Measurements from ENCODE around the gene PRKAR2B. TPM values are rescaled to one million over a fixed set of nuclear protein-coding genes. Genes with fewer than 3 reads are reported as not detected.

The PRKAR2B gene
- total and polyA plus RNA-seq, 7 donors: 1.3 to 3.5 (median 1.7) TPM

- Histone ChIP-seq H3K9me3 (no peaks in the 10 kb centered on the region), H3K27ac (no peak overlapping the region), H3K4me1 (peaks cover 29% of the 10 kb centered on the region), H3K4me3 (no peak overlapping the region), H3K36me3 (ENCODE audit: insufficient read depth in 1 of 2, low read depth in 1 of 2) (peaks cover 5 to 59% of the 10 kb centered on the region in 2 donors), H3K27me3 (ENCODE audit: insufficient read depth in 3 of 3, low read length in 2 of 3) (no peaks in the 10 kb centered on the region)
- ATAC-seq: no peak
- WGBS, 3 donors: 81 to 93% (median 89%) methylated on average over 6 of the region's 6 CpGs
- no peak for TF ChIP-seq CTCF (IDR thresholded peaks at IDR 0.05)
- DNase-seq: no peak
- intact Hi-C loops (cut with DNase I): loop anchor here in 1 of 2 donors (10.0 kb wide), 2 partner anchors 299 to 519 kb away; no protein-coding TSS in a partner anchor
Measured at GRCh38 chr7:107206136-107206535, 161.6 kb downstream of the PRKAR2B start.

DNA sequence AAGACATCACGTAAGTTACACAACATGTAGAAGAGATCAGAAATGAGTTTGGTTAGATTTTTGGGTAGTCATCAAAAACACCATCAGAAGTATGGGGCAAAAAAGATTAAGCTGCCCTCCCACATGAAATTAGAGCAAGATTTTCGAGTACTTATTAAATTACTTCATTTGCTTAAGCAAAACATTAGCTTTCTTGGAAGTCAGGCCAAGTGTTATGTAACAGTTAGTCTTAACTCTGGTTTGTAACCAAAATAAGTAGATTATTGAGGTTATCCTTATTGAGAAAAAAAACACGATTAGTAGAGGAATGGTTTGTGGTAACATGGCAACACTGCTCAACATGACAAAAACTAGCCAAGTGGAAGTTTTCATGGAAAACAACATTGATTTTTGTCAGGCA is 162.2 kb downstream of the PRKAR2B start:
- intact Hi-C loops (cut with DNase I): loop anchor here in 1 of 2 donors (10.0 kb wide), 2 partner anchors 298 to 518 kb away; no protein-coding TSS in a partner anchor
- H3K27me3 ChIP-seq (ENCODE audit: insufficient read depth in 3 of 3, low read length in 2 of 3): no peaks in the 10 kb centered on the region
- DNase-seq (no peak), ATAC-seq (no peak)
- H3K9me3 ChIP-seq: no peaks in the 10 kb centered on the region
- H3K27ac ChIP-seq: no peak overlapping the region
- TF ChIP-seq CTCF (IDR thresholded peaks at IDR 0.05): no peak
- H3K4me3 ChIP-seq: no peak overlapping the region
- peaks cover 5 to 53% of the 10 kb centered on the region in 2 donors for H3K36me3 ChIP-seq (ENCODE audit: insufficient read depth in 1 of 2, low read depth in 1 of 2)
- peaks cover 24% of the 10 kb centered on the region for H3K4me1 ChIP-seq
- 82 to 89% (median 83%) methylated on average over 3 of the region's 3 CpGs for WGBS, 3 donors

- H3K27me3 ChIP-seq (ENCODE audit: insufficient read depth in 3 of 3, low read length in 2 of 3): no peaks in the 10 kb centered on the region
- H3K27ac ChIP-seq: peak overlapping the region; percentile 82
- peaks cover 24% of the 10 kb centered on the region for H3K4me1 ChIP-seq
- intact Hi-C loops (cut with DNase I): loop anchor here in 1 of 2 donors (10.0 kb wide), 2 partner anchors 297 to 517 kb away; no protein-coding TSS in a partner anchor
- H3K9me3 ChIP-seq: no peaks in the 10 kb centered on the region
- DNase-seq: no peak
- no peak overlapping the region for H3K4me3 ChIP-seq
- TF ChIP-seq CTCF (IDR thresholded peaks at IDR 0.05): no peak
- peaks cover 5 to 46% of the 10 kb centered on the region in 2 donors for H3K36me3 ChIP-seq (ENCODE audit: insufficient read depth in 1 of 2, low read depth in 1 of 2)
- 77 to 94% (median 84%) methylated on average over 5 of the region's 5 CpGs for WGBS, 3 donors
- peak in 1 of 4 donors; percentile 13 for ATAC-seq
Measured at GRCh38 chr7:107207459-107207858, 163.0 kb downstream of the PRKAR2B start.

GRCh38 chr7:107208024-107208521 is 163.6 kb downstream of the PRKAR2B start:
- intact Hi-C loops (cut with DNase I): loop anchor here in 1 of 2 donors (10.0 kb wide), 2 partner anchors 297 to 517 kb away; no protein-coding TSS in a partner anchor

More at GRCh38 chr7:107208024-107208521, 163.6 kb downstream of the PRKAR2B start:
- DNase-seq (no peak), ATAC-seq (peak; percentile 69 to 84 (median 75))
- Histone ChIP-seq H3K4me3 (no peak overlapping the region), H3K36me3 (ENCODE audit: insufficient read depth in 1 of 2, low read depth in 1 of 2) (peaks cover 5 to 40% of the 10 kb centered on the region in 2 donors), H3K4me1 (peaks cover 24% of the 10 kb centered on the region), H3K9me3 (no peaks in the 10 kb centered on the region), H3K27me3 (ENCODE audit: insufficient read depth in 3 of 3, low read length in 2 of 3) (no peaks in the 10 kb centered on the region), H3K27ac (peak overlapping the region; percentile 82)
- TF ChIP-seq CTCF (IDR thresholded peaks at IDR 0.05): no peak
- WGBS, 3 donors: 20 to 30% (median 21%) methylated on average over 3 of the region's 3 CpGs

Measured in psoas muscle (tissue), 8 donors.